Cardiac muscle cell (in vitro differentiated cells and primary cell): ENCODE results near the gene SSUH2. TPM values are rescaled to one million over a fixed set of nuclear protein-coding genes. Genes with fewer than 3 reads are reported as not detected.

Source experiments
- DNase-seq, 2 donors: peaks; one replicate each; pipeline versions ENCODE4 v3.0.0 to v3.0.0-alpha.2; 2010 to 2017; ENCODE audit warnings: low read depth in 1 of 2, low spot score in 1 of 2
- H3K27ac ChIP-seq: fragments of 200-600 bp; sonication (generic); 2 replicates; pipeline ENCODE4 v1.5.1; 2016
- H3K27me3 ChIP-seq: fragments of 200-600 bp; sonication (generic); 2 replicates; pipeline ENCODE4 v1.6.0; 2016; ENCODE audit warnings: control low read depth
- H3K36me3 ChIP-seq: fragments of 200-600 bp; sonication (generic); 2 replicates; pipeline ENCODE4 v1.5.1; 2016; ENCODE audit warnings: control low read depth
- H3K4me1 ChIP-seq: fragments of 200-600 bp; sonication (generic); 2 replicates; pipeline ENCODE4 v1.8.1; 2017; ENCODE audit warnings: low read depth, mild to moderate bottlenecking, mixed run types
- H3K4me3 ChIP-seq: fragments of 200-600 bp; sonication (generic); 2 replicates; pipeline ENCODE4 v1.5.1; 2016; ENCODE audit warnings: mild to moderate bottlenecking
- H3K9me3 ChIP-seq: fragments of 200-600 bp; sonication (generic); 2 replicates; pipeline ENCODE4 v1.5.1; 2017; ENCODE audit warnings: low read depth, mild to moderate bottlenecking, control low read depth
- polyA plus RNA-seq: library from polyadenylated mRNA; unstranded; fragments of >200 nt; fragmentation: Nextera tagmentation; extraction: Ambion mirVana; gene quantifications from 2 replicates; pipeline ENCODE4 v1.2.1, GENCODE V29; 2016
- total RNA-seq: library from RNA; depleted of rRNA; stranded (reverse); fragments of >200 nt; gene quantifications from 2 replicates; pipeline ENCODE4 v1.2.3, GENCODE V29; 2016
- TF ChIP-seq, protein P1 (sequence below): IDR thresholded peaks from 2 replicates; pipeline ENCODE4 v1.5.1; 2012; ENCODE audit warnings: low read depth, mild to moderate bottlenecking, low read length

Gene SSUH2
- total and polyA plus RNA-seq, 2 experiments from 2014 or later = 0.33 TPM; not detected in 1

DNA sequence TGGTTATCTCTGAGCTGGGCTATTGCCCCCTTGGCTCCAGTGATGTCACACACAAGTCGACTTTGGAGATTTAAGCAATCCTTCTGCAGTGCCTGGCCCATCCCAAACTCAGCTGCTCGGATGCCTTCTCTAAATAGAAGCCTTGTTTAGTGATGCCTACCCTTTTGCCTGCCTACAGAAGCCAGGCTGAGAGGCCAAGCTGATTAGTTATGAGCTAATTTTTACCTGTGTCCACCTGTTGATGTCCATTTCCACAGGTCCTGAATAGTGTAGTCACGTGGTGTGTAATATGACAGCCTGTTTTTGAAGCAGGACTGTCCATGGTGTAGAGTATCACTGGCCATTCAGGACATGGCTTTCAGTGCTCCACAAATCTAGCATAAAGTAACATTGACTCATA, 45.5 kb downstream of the SSUH2 start:
- H3K4me3 ChIP-seq = no peak overlapping the region
- H3K4me1 ChIP-seq = peaks cover 5% of the 10 kb centered on the region
- TF ChIP-seq, protein P1, sequence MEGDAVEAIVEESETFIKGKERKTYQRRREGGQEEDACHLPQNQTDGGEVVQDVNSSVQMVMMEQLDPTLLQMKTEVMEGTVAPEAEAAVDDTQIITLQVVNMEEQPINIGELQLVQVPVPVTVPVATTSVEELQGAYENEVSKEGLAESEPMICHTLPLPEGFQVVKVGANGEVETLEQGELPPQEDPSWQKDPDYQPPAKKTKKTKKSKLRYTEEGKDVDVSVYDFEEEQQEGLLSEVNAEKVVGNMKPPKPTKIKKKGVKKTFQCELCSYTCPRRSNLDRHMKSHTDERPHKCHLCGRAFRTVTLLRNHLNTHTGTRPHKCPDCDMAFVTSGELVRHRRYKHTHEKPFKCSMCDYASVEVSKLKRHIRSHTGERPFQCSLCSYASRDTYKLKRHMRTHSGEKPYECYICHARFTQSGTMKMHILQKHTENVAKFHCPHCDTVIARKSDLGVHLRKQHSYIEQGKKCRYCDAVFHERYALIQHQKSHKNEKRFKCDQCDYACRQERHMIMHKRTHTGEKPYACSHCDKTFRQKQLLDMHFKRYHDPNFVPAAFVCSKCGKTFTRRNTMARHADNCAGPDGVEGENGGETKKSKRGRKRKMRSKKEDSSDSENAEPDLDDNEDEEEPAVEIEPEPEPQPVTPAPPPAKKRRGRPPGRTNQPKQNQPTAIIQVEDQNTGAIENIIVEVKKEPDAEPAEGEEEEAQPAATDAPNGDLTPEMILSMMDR = no peak
- DNase-seq = no peak
- no peak overlapping the region for H3K27ac ChIP-seq
- H3K9me3 ChIP-seq = no peaks in the 10 kb centered on the region
- no peaks in the 10 kb centered on the region for H3K27me3 ChIP-seq
- H3K36me3 ChIP-seq = no peaks in the 10 kb centered on the region

DNA sequence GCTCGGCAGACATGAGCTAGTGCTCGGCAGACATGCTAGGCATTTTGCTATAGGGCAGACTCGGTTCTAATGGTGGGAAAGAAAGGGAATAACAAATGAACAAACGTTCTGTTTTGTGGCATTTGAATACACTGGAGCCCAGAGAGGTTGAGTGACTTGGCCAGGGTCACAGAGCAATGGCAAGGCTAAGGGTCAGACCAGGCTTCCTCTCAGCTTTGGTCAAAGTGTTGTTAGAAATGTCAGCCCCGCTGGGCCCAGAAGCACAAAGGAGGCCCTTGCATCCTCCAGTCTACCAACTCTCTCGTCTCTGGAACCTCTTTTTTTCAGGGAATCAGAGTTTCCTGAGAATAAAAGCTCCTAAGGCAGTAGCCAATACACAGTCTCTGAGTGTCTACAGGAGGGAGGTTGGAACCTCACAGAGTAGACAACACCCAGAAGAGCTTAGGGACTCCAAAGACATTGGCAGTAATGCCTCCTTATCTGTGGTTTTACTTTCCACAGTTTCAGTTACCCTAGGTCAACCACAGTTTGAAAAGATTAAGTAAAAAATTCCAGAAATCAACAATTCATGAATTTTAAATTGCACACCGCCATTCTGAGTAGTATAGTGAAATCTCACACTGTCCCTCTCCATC, 47.3 kb downstream of the SSUH2 start:
- TF ChIP-seq, protein P1 = no peak
- Histone ChIP-seq H3K27me3 (no peaks in the 10 kb centered on the region), H3K4me3 (no peak overlapping the region), H3K27ac (no peak overlapping the region), H3K36me3 (no peaks in the 10 kb centered on the region), H3K9me3 (no peaks in the 10 kb centered on the region), H3K4me1 (peaks cover 16% of the 10 kb centered on the region)
- peak in 1 of 2 donors; percentile 60 for DNase-seq

DNA sequence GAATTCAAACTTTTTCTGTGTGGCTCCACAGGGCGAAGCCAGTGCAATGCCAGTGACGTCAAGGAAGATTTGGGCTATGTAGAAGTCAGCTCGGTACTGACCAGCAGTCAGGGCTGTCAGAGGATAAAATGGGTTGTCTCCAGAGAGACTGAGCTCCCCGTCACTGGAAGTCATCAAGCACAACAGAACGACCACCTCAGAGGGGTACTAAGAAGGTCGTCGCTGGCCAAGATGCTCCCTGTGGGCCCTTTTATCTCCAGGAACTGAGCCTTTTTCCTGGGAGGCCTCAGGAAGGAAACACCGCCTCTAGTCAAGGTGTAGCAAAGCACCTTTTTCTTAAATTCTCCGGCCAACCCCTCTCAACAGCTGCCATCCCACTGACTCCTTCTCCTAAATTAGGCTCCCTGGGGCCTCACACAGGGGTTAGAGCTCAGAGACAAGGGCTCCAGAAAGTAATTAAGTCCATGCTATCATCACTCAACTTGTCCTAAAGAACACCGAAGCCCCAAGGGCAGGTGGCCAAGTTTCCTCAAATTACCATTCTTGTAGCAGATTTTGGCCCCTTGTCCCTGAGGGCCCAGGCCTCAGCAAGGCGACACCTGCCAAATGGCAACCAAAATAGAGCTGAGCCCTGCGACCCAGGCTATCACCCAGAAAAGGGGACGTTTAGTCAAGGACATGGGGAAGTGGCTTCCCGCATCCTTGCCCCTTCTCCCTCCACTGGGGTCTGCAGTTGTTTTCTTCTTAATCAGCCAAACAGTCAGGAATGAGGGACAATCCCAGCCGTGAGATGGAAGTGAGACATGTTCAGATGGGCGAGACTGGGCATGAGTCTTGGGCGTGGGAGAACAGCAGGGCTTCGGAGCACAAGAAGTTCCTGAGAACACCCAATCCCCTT, 48.0 kb downstream of the SSUH2 start:
- H3K4me3 ChIP-seq = no peak overlapping the region
- DNase-seq = no peak
- no peak overlapping the region for H3K27ac ChIP-seq
- no peaks in the 10 kb centered on the region for H3K9me3 ChIP-seq
- no peaks in the 10 kb centered on the region for H3K27me3 ChIP-seq
- peaks cover 16% of the 10 kb centered on the region for H3K4me1 ChIP-seq
- H3K36me3 ChIP-seq = no peaks in the 10 kb centered on the region
- TF ChIP-seq, protein P1 = no peak

DNA sequence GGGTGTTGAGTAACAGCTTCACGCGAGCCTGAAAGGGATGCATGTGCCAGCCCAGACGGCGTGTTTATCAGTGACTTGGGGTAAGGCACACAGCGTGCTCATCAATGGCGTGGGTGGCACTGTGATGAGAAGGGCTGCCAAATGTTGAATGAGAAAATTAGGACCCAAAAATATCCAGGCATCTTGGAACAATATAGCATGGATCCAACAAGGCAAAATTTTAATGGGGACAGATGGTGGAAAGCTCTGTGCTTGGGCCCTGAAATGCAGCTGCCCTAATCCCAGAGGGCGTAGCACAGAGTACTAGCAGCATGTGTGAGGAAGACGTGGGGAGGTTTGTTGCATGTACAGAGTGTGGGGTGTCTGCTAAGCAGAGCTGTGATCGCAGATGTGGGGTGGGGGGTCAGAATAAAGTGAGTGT, 48.9 kb downstream of the SSUH2 start:
- no peak overlapping the region for H3K27ac ChIP-seq

DNA sequence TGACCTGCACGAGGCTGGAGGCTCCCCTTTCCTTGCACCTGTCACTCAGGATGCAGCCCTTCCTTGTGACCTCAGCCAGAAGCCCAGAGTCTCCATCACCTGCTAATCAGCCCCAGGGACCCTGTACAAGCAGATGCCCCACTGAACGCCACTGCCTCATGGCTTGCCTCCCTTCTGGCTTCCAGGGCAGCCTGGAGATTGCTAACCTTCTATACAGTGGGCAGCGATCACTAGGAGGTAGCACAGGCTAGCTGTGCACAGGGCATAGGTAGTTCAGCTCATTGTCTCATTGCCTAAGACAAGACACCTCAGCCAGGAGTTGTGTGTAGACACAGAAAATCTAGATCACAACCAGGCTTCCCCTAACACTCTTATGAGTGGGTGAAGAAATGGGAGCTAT, 49.3 kb downstream of the SSUH2 start:
- Histone ChIP-seq H3K4me3 (no peak overlapping the region), H3K27ac (no peak overlapping the region), H3K9me3 (no peaks in the 10 kb centered on the region), H3K4me1 (peaks cover 16% of the 10 kb centered on the region), H3K36me3 (no peaks in the 10 kb centered on the region), H3K27me3 (no peaks in the 10 kb centered on the region)
- no peak for DNase-seq
- TF ChIP-seq, protein P1 = no peak

More for the DNA sequence above, 48.9 kb downstream of the SSUH2 start:
- no peak for DNase-seq
- Histone ChIP-seq H3K4me1 (peaks cover 16% of the 10 kb centered on the region), H3K27me3 (no peaks in the 10 kb centered on the region), H3K36me3 (no peaks in the 10 kb centered on the region), H3K9me3 (no peaks in the 10 kb centered on the region), H3K4me3 (no peak overlapping the region)
- TF ChIP-seq, protein P1 = no peak
